Esophagus mucosa (tissue), 1 donor: ENCODE measurements around the gene KIAA0586. TPM values are rescaled to one million over a fixed set of nuclear protein-coding genes. Genes with fewer than 3 reads are reported as not detected.
"Not testable (repeated sequence)": the region's sequence is repeated elsewhere in the genome, so short reads cannot be mapped to it uniquely, and the experiment has no call there.

Source experiments
- ATAC-seq: fragments of 200-7000 bp; cut with Tn5 transposase; one replicate; pipeline ENCODE4 v1.9.1; 2020
- total RNA-seq: library from RNA; stranded (reverse); gene quantifications from one replicate; pipeline ENCODE4 v1.2.4, GENCODE V29; 2023
- donor health status: DM: yes; HTN: yes; CAD: no.

Gene KIAA0586
- total RNA-seq, 1 donor from 2014 or later, result 11.9 TPM

GRCh38 chr14:58465421-58465820 lies 37.9 kb downstream of the KIAA0586 start:
- ATAC-seq, result no peak

- no peak for ATAC-seq
These were observed 38.9 kb downstream of the KIAA0586 start for GRCh38 chr14:58466459-58466858.

GRCh38 chr14:58467575-58467974 lies 40.1 kb downstream of the KIAA0586 start:
- no peak for ATAC-seq

GRCh38 chr14:58469309-58469708 lies 41.8 kb downstream of the KIAA0586 start:
- no peak for ATAC-seq

GRCh38 chr14:58476320-58476719 lies 48.8 kb downstream of the KIAA0586 start:
- no peak for ATAC-seq

GRCh38 chr14:58477653-58478052 lies 50.1 kb downstream of the KIAA0586 start:
- ATAC-seq, result no peak

GRCh38 chr14:58478329-58478728 lies 50.8 kb downstream of the KIAA0586 start:
- not testable (repeated sequence) for ATAC-seq

GRCh38 chr14:58479975-58480374 lies 52.5 kb downstream of the KIAA0586 start:
- no peak for ATAC-seq

GRCh38 chr14:58484176-58484575 lies 56.7 kb downstream of the KIAA0586 start:
- no peak for ATAC-seq

GRCh38 chr14:58488550-58488949 lies 61.0 kb downstream of the KIAA0586 start:
- ATAC-seq, result no peak

- no peak for ATAC-seq
These were observed 64.1 kb downstream of the KIAA0586 start for GRCh38 chr14:58491593-58491992.

GRCh38 chr14:58492044-58492443 lies 64.5 kb downstream of the KIAA0586 start:
- ATAC-seq, result no peak

GRCh38 chr14:58501214-58501816 lies 73.8 kb downstream of the KIAA0586 start:
- peak; percentile 72 for ATAC-seq

- ATAC-seq, result no peak
These were observed 85.8 kb downstream of the KIAA0586 start for GRCh38 chr14:58513272-58513671.

GRCh38 chr14:58517592-58517991 lies 90.1 kb downstream of the KIAA0586 start:
- no peak for ATAC-seq

- not testable (repeated sequence) for ATAC-seq
These were observed 98.2 kb downstream of the KIAA0586 start for GRCh38 chr14:58525691-58526090.

GRCh38 chr14:58533446-58533845 lies 105.9 kb downstream of the KIAA0586 start:
- no peak for ATAC-seq

- no peak for ATAC-seq
These were observed 107.5 kb downstream of the KIAA0586 start for GRCh38 chr14:58535044-58535443.

GRCh38 chr14:58537004-58537403 lies 109.5 kb downstream of the KIAA0586 start:
- no peak for ATAC-seq

GRCh38 chr14:58540749-58541632 lies 113.5 kb downstream of the KIAA0586 start:
- no peak for ATAC-seq

GRCh38 chr14:58541633-58542022 lies 114.1 kb downstream of the KIAA0586 start:
- no peak for ATAC-seq

GRCh38 chr14:58543253-58543652 lies 115.7 kb downstream of the KIAA0586 start:
- no peak for ATAC-seq

GRCh38 chr14:58547649-58548048 lies 120.1 kb downstream of the KIAA0586 start:
- no peak for ATAC-seq

- no peak for ATAC-seq
These were observed 121.7 kb downstream of the KIAA0586 start for GRCh38 chr14:58549105-58549757.
